Upper lobe of left lung (tissue), 6 donors: ENCODE measurements around the gene HELLS. TPM values are rescaled to one million over a fixed set of nuclear protein-coding genes. Genes with fewer than 3 reads are reported as not detected.

ENCODE experiments used
- ATAC-seq, 2 donors: fragments of 200-7000 bp; cut with Tn5 transposase; one replicate each; pipeline ENCODE4 v1.9.1; 2022; ENCODE audit warnings: mild to moderate bottlenecking in 2 of 2, moderate library complexity in 2 of 2; ENCODE audit not compliant: low FRiP score in 2 of 2
- DNase-seq, 2 donors: peaks; one replicate each; pipeline ENCODE4 v3.0.0-alpha.2; 2019 to 2020
- H3K27ac ChIP-seq, 4 donors: fragments of 200-600 bp; sonication (generic); one replicate each; pipeline ENCODE4 v1.5.1; 2016 to 2019
- H3K27me3 ChIP-seq, 4 donors: fragments of 200-600 bp; sonication (generic); one replicate each; pipeline ENCODE4 v1.5.1; 2017 to 2019
- H3K36me3 ChIP-seq, 4 donors: fragments of 200-600 bp; sonication (generic); one replicate each; pipeline ENCODE4 v1.5.1; 2016 to 2019
- H3K4me1 ChIP-seq, 4 donors: fragments of 200-600 bp; sonication (generic); one replicate each; pipeline ENCODE4 v1.5.1; 2018 to 2019
- H3K4me3 ChIP-seq, 4 donors: fragments of 200-600 bp; sonication (generic); one replicate each; pipeline ENCODE4 v1.5.1; 2017 to 2019; ENCODE audit warnings: mild to moderate bottlenecking in 2 of 4, moderate library complexity in 1 of 4
- H3K9me3 ChIP-seq, 4 donors: fragments of 200-600 bp; sonication (generic); one replicate each; pipeline ENCODE4 v1.5.1; 2018 to 2019
- CTCF ChIP-seq, 6 experiments: fragments of 450-650 bp in 4 of 6; fragments of 200-600 bp in 2 of 6; sonication (generic) in 2 of 6; IDR thresholded peaks; one replicate each; pipeline ENCODE4 v1.5.1; 2016 to 2019; ENCODE audit warnings: antibody characterized with exemption in 6 of 6
- EP300 ChIP-seq, 4 donors: sonication (generic); formaldehyde crosslinking; IDR thresholded peaks; one replicate each; pipeline ENCODE4 v1.5.1; 2017; ENCODE audit warnings: antibody characterized with exemption in 4 of 4, control low read depth in 2 of 4
- POLR2A ChIP-seq, 4 donors: fragments of 450-650 bp; IDR thresholded peaks; one replicate each; pipeline ENCODE4 v1.5.1; 2016 to 2017; ENCODE audit warnings: antibody characterized with exemption in 4 of 4, mild to moderate bottlenecking in 2 of 4
- POLR2AphosphoS5 ChIP-seq, 2 donors: sonication (generic); formaldehyde crosslinking; IDR thresholded peaks; one replicate each; pipeline ENCODE4 v1.5.1; 2017; ENCODE audit warnings: antibody characterized with exemption in 2 of 2
- WGBS, 2 donors: methylation state at CpG; one replicate each; pipeline ENCODE4 v1.1.5; 2017 to 2018; 5-methylcytosine and 5-hydroxymethylcytosine counted together
- total RNA-seq, 6 donors: library from RNA; depleted of rRNA in 4 of 6; stranded (reverse); fragments of >200 nt in 4 of 6; gene quantifications; one replicate each; pipeline versions ENCODE4 v1.1.0 to v1.2.1, GENCODE V29; 2016 to 2021
- donor health status: DM: no; HTN: no; CAD: no; lungs with moderate emphysema.
- donor health status: DM: no; HTN: yes; CAD: no; lungs with severe emphysema.

HELLS gene
- 1 to 10 TPM; 4.0 to 9.3 (median 5.9) TPM for total RNA-seq

- no peaks in the 10 kb centered on the region for H3K36me3 ChIP-seq
- 0% methylated on average over 24 to 48 of the region's 48 CpGs for WGBS, 2 donors
- TF ChIP-seq POLR2AphosphoS5 (IDR thresholded peaks at IDR 0.05), result no peak
- no peak for TF ChIP-seq EP300 (IDR thresholded peaks at IDR 0.05)
- no peak for TF ChIP-seq CTCF (IDR thresholded peaks at IDR 0.05)
- TF ChIP-seq POLR2A (IDR thresholded peaks at IDR 0.05), result no peak
- no peaks in the 10 kb centered on the region for H3K27me3 ChIP-seq
- H3K4me3 ChIP-seq, result peak within 1 kb of the TSS; percentile 43 to 85 (median 80)
- H3K4me1 ChIP-seq, result peaks cover 11 to 24% (median 13%) of the 10 kb centered on the region in 4 donors
- ATAC-seq (peak; percentile 90 to 91), DNase-seq (peak; percentile 63 to 91)
- peaks cover 0 to 4% (median 0%) of the 10 kb centered on the region in 4 donors for H3K9me3 ChIP-seq
- H3K27ac ChIP-seq, result peak within 1 kb of the TSS; percentile 24 to 77 (median 50)
Measured at GRCh38 chr10:94545391-94546048, at the start of gene HELLS. Gene HELLS, plus strand, starts transcription at chr10:94545788. Its CDS starts 134 bp downstream, at chr10:94545922.

- Histone ChIP-seq H3K36me3 (peaks cover 0 to 16% (median 0%) of the 10 kb centered on the region in 4 donors), H3K27me3 (no peaks in the 10 kb centered on the region), H3K4me1 (no peaks in the 10 kb centered on the region), H3K9me3 (no peaks in the 10 kb centered on the region), H3K4me3 (no peak overlapping the region), H3K27ac (no peak overlapping the region)
- no peak for ATAC-seq
- no peak for DNase-seq
- 85 to 90% methylated on average over 4 of the region's 4 CpGs for WGBS, 2 donors
- TF ChIP-seq POLR2AphosphoS5 (IDR thresholded peaks at IDR 0.05) (no peak), EP300 (IDR thresholded peaks at IDR 0.05) (no peak), POLR2A (IDR thresholded peaks at IDR 0.05) (no peak), CTCF (IDR thresholded peaks at IDR 0.05) (no peak)
Measured at GRCh38 chr10:94496010-94496409, 49.6 kb upstream of the HELLS start.

- 62 to 71% methylated on average over 3 of the region's 3 CpGs for WGBS, 2 donors
- ATAC-seq (no peak), DNase-seq (no peak)
- H3K36me3 ChIP-seq, result peaks cover 0 to 16% (median 0%) of the 10 kb centered on the region in 4 donors
- H3K4me1 ChIP-seq, result no peaks in the 10 kb centered on the region
- TF ChIP-seq POLR2AphosphoS5 (IDR thresholded peaks at IDR 0.05) (no peak), EP300 (IDR thresholded peaks at IDR 0.05) (no peak), CTCF (IDR thresholded peaks at IDR 0.05) (no peak), POLR2A (IDR thresholded peaks at IDR 0.05) (no peak)
- H3K27ac ChIP-seq, result no peak overlapping the region
- no peaks in the 10 kb centered on the region for H3K9me3 ChIP-seq
- no peaks in the 10 kb centered on the region for H3K27me3 ChIP-seq
- H3K4me3 ChIP-seq, result no peak overlapping the region
Measured at GRCh38 chr10:94496646-94497045, 48.9 kb upstream of the HELLS start.

GRCh38 chr10:94500063-94500462, 45.5 kb upstream of the HELLS start:
- DNase-seq, result no peak
- peaks cover 0 to 12% (median 0%) of the 10 kb centered on the region in 4 donors for H3K36me3 ChIP-seq
- no peaks in the 10 kb centered on the region for H3K9me3 ChIP-seq
- H3K4me3 ChIP-seq, result no peak overlapping the region
- ATAC-seq, result no peak
- WGBS, 2 donors, result 87 to 93% methylated on average over 5 of the region's 5 CpGs
- no peaks in the 10 kb centered on the region for H3K4me1 ChIP-seq
- no peak overlapping the region for H3K27ac ChIP-seq
- no peak for TF ChIP-seq EP300 (IDR thresholded peaks at IDR 0.05)
- TF ChIP-seq POLR2A (IDR thresholded peaks at IDR 0.05), result no peak
- TF ChIP-seq CTCF (IDR thresholded peaks at IDR 0.05), result no peak
- TF ChIP-seq POLR2AphosphoS5 (IDR thresholded peaks at IDR 0.05), result no peak
- H3K27me3 ChIP-seq, result no peaks in the 10 kb centered on the region
